HG03108 (cell line): Measurements from ENCODE around the gene ARMH3.
"Not testable (repeated sequence)": the region's sequence is repeated elsewhere in the genome, so short reads cannot be mapped to it uniquely, and the experiment has no call there.

ENCODE experiments used
- ATAC-seq: cut with Tn5 transposase; IDR thresholded peaks from one replicate; pipeline ENCODE4 v1.9.1; 2021; ENCODE audit warnings: moderate library complexity; ENCODE audit not compliant: unreplicated experiment

ARMH3 gene

GRCh38 chr10:102054881-102055646 lies 909 bp downstream of the ARMH3 start:
- not testable (repeated sequence) for ATAC-seq

DNA sequence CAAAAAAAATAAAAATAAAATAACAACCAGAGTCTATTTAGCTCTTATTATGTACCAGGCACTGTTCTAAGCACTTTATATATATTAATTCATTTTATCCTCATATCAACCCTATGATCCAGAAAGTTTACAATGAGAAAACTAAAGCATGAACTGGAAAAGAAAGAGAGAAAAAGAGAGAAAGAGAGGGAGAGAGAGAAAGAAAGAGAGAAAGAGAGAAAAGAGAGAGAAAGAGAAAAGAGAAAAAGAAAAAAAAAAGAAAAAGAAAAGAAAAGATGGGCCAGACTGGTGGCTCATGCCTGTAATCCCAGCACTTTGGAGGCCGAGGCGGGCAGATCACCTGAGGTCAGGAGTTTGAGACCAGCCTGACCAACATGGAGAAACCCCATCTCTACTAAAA lies 9.9 kb downstream of the ARMH3 start:
- no peak for ATAC-seq

GRCh38 chr10:102045292-102045691 lies 10.7 kb downstream of the ARMH3 start:
- ATAC-seq, result no peak

- ATAC-seq, result no peak
Observed at GRCh38 chr10:102040305-102041050, 15.5 kb downstream of the ARMH3 start.

GRCh38 chr10:102038410-102038809 lies 17.6 kb downstream of the ARMH3 start:
- no peak for ATAC-seq

GRCh38 chr10:102035807-102036206 lies 20.2 kb downstream of the ARMH3 start:
- not testable (repeated sequence) for ATAC-seq

DNA sequence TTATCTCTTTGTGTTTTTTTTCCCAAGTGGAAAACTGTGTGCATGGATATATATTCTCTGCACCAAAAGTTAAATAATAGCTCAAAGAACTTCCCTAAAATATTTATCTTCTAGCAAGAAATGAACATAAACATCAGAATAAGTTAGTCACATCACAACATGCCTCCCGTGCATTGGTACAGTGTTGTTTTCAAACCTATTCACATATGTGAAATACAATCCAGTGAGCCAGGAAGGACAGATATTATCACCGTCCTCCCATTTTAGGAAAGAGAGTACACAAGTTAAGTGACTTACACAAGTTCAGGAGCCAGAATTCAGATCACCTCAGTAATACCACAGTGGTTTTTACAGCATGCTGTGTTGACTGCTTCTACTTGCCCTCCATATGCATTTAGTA lies 22.2 kb downstream of the ARMH3 start:
- ATAC-seq, result no peak

- ATAC-seq, result no peak
Observed at GRCh38 chr10:102027261-102027660, 28.7 kb downstream of the ARMH3 start.

GRCh38 chr10:102024799-102025198 lies 31.2 kb downstream of the ARMH3 start:
- no peak for ATAC-seq

DNA sequence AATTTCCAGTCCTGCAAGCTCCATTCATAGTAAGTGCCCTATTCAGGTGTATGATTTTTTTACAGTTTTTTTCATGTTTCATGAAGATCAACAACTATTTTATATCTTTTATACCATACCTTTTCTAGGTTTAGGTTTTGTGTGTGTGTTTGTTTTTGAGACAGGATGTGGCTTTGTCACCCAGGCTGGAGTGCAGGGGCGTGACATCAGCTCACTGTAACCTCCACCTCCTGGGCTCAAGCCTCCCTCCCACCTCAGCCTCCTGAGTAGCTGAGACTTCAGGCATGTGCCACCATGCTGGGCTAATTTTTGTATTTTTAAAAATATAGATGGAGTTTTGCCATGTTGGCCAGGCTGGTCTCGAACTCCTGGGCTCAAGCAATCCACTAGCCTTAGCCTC lies 35.0 kb downstream of the ARMH3 start:
- no peak for ATAC-seq

GRCh38 chr10:102017295-102017694 lies 38.7 kb downstream of the ARMH3 start:
- no peak for ATAC-seq

DNA sequence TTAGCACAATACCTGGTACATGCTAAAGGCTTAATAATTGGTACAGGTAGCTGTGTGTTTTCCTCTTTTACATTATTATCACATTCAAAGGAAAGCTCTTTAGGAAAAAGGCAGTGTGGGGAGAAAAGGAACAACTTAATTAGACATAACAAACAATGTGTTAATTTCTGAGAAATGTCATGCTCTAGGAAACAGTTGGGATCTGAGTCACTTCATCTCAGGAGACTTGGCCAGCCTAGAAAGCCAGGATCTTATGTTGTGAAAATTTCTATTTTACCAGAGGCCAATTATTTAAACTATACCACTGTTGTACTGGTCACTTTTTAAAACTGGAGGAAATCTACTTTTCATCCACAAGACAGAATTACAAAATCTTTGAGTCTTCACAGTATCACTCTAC lies 39.6 kb downstream of the ARMH3 start:
- no peak for ATAC-seq

- no peak for ATAC-seq
Observed at GRCh38 chr10:102010961-102011360, 45.0 kb downstream of the ARMH3 start.

GRCh38 chr10:102009801-102010425 lies 46.1 kb downstream of the ARMH3 start:
- ATAC-seq, result no peak

GRCh38 chr10:102007796-102008195 lies 48.2 kb downstream of the ARMH3 start:
- no peak for ATAC-seq

- ATAC-seq, result not testable (repeated sequence)
Observed at GRCh38 chr10:102007031-102007430, 48.9 kb downstream of the ARMH3 start.

DNA sequence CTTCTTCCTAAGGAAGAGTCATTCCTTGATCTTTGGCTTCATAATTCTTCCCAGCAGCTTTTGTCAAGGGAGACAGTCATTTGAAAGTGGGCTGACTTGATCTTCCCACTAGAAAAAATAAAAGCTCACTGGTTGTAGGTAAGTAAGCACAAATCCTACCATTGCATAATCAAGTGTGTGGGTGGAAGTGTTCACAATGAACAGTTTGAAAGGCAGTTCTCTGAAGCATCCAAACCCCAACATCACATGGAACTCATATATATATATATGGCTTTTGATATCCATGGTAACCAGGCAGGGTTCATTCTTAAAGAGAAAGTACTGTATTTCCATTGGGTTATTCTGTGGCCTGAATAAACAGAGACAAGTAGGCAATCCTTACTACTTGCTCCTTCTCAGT lies 51.6 kb downstream of the ARMH3 start:
- ATAC-seq, result no peak

- ATAC-seq, result no peak
Observed at GRCh38 chr10:102003541-102003940, 52.4 kb downstream of the ARMH3 start.

DNA sequence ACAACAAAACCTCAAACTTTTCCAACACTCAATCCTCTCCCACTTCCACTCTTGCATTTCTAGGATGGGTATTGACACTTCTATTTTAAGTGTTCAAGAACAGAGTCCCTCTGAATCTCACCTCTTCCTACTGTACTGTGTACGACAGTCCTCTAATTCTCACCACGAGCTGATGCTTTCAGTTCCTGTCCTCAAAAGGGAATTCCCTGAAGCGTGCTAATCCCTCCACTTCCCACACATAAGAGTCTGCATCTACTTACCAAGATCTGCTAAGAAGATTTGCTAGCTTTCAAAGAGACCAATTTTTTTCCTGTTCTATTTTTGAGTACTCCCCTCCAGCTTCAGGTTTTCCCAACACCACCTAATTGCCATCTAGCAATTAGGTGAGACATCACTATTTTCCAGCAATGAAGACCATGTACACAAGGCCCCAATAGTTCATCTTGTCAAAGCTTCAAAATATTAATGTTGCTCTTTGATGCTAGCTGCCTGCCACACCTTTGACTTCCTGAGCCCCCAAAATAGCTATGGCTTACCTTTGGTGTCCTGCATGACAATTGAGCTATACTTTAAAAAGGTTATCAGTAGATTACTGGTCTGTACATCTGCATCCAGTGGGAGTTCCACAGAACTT lies 54.4 kb downstream of the ARMH3 start:
- ATAC-seq, result peak; percentile 71

DNA sequence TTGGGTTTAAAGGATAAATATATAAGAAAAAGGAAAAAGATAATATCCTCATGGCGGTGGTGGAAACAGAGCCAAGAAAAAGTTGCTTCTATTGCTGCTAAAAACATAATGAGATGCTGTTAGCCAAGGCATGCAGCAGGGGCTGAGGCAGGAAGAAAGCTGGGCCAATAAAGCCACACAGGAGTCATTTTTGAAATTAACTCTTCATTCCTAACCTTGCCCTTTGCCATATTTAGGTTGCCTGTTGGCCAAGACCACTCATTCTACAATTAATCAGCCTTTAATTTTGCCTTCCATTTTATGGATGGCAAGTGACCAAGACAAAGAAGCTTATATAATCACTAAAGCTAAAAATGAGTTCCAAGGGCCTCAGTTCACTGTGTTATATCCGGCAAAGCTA lies 58.2 kb downstream of the ARMH3 start:
- ATAC-seq, result no peak

GRCh38 chr10:101995451-101996063 lies 60.4 kb downstream of the ARMH3 start:
- ATAC-seq, result no peak
